HEK293 (cell line): ENCODE results near the gene PSMB4.

Source experiments
- CTCF ChIA-PET: fragments of 350-600 bp; formaldehyde crosslinking; extraction: SDS; loops from one replicate; lab custom pipeline; 2021; ENCODE audit warnings: antibody characterized with exemption; lab: Yijun Ruan, JAX
- POLR2A ChIA-PET: fragments of 300-600 bp; formaldehyde crosslinking; extraction: SDS; loops from one replicate; lab custom pipeline; 2020; ENCODE audit warnings: antibody characterized with exemption, inconsistent platforms; lab: Yijun Ruan, JAX
- H3K27ac ChIP-seq: fragments of 200-500 bp; sonication (Bioruptor generic); 2 replicates; pipeline ENCODE4 v1.5.1; 2014; ENCODE audit warnings: low read depth, low read length, control low read depth, inconsistent platforms; ENCODE audit errors: extremely low read depth
- H3K36me3 ChIP-seq, 2 experiments: fragments of 200-500 bp in 1 of 2; sonication (Bioruptor generic) in 1 of 2; 1 replicate in 1 of 2; 2 replicates in 1 of 2; pipeline ENCODE4 v1.5.1; 2014 to 2017; ENCODE audit warnings: inconsistent platforms in 2 of 2, low read length in 2 of 2; ENCODE audit not compliant: control insufficient read depth in 2 of 2, insufficient read depth in 1 of 2
- H3K4me1 ChIP-seq: fragments of 200-500 bp; sonication (Bioruptor generic); 2 replicates; pipeline ENCODE4 v1.5.1; 2014; ENCODE audit warnings: mild to moderate bottlenecking, low read length, inconsistent platforms; ENCODE audit not compliant: control insufficient read depth, insufficient read depth
- H3K4me3 ChIP-seq: 2 replicates; pipeline ENCODE4 v1.5.1; 2011; ENCODE audit warnings: low read depth, mild to moderate bottlenecking, control low read depth, low read length, moderate library complexity
- H3K9me3 ChIP-seq: fragments of 200-500 bp; sonication (Bioruptor generic); 2 replicates; pipeline ENCODE4 v1.5.1; 2014; ENCODE audit warnings: low read depth, low read length, inconsistent platforms; ENCODE audit not compliant: control insufficient read depth, insufficient read depth
- GLI4 ChIP-seq: fragments of 450-650 bp; formaldehyde crosslinking; IDR thresholded peaks from 2 replicates; pipeline ENCODE4 v1.5.1; 2016; ENCODE audit warnings: missing biosample characterization, missing genetic modification characterization
- KLF16 ChIP-seq: fragments of 450-650 bp; formaldehyde crosslinking; IDR thresholded peaks from 2 replicates; pipeline ENCODE4 v1.5.1; 2017; ENCODE audit warnings: missing biosample characterization, missing genetic modification characterization
- ZNF114 ChIP-seq: fragments of 450-650 bp; formaldehyde crosslinking; IDR thresholded peaks from 2 replicates; pipeline ENCODE4 v1.5.0; 2017; ENCODE audit warnings: missing biosample characterization, missing genetic modification characterization
- ZNF214 ChIP-seq: fragments of 450-650 bp; formaldehyde crosslinking; IDR thresholded peaks from 2 replicates; pipeline ENCODE4 v1.5.1; 2017; ENCODE audit warnings: missing biosample characterization, mild to moderate bottlenecking, missing genetic modification characterization, borderline replicate concordance
- ZNF23 ChIP-seq: fragments of 450-650 bp; formaldehyde crosslinking; IDR thresholded peaks from 2 replicates; pipeline ENCODE4 v1.5.1; 2016; ENCODE audit warnings: missing biosample characterization, missing genetic modification characterization, borderline replicate concordance
- ZNF341 ChIP-seq: fragments of 450-650 bp; formaldehyde crosslinking; IDR thresholded peaks from 2 replicates; pipeline ENCODE4; 2016; ENCODE audit warnings: low read depth, missing biosample characterization, missing genetic modification characterization
- ZNF560 ChIP-seq: fragments of 450-650 bp; formaldehyde crosslinking; IDR thresholded peaks from 2 replicates; pipeline ENCODE4 v1.5.1; 2017; ENCODE audit warnings: missing biosample characterization, missing genetic modification characterization, borderline replicate concordance
- ZNF654 ChIP-seq: fragments of 450-650 bp; formaldehyde crosslinking; IDR thresholded peaks from 2 replicates; pipeline ENCODE4 v1.5.1; 2016; ENCODE audit warnings: low read depth, missing biosample characterization, missing genetic modification characterization
- TF ChIP-seq, protein P1 (sequence below): IDR thresholded peaks from 2 replicates; pipeline ENCODE4 v1.6.1; 2011; ENCODE audit warnings: mild to moderate bottlenecking, low read depth, low read length, borderline replicate concordance
- TF ChIP-seq, protein P2 (sequence below): fragments of 450-650 bp; formaldehyde crosslinking; IDR thresholded peaks from 2 replicates; pipeline ENCODE4 v1.5.1; 2016; ENCODE audit warnings: missing biosample characterization, missing genetic modification characterization
- TF ChIP-seq, protein P3 (sequence below): fragments of 450-650 bp; formaldehyde crosslinking; IDR thresholded peaks from 2 replicates; pipeline ENCODE4 v1.5.0; 2017; ENCODE audit warnings: missing biosample characterization, missing genetic modification characterization, borderline replicate concordance
- TF ChIP-seq, protein P4 (sequence below): fragments of 450-650 bp; formaldehyde crosslinking; IDR thresholded peaks from 2 replicates; pipeline ENCODE4 v1.5.1; 2017; ENCODE audit warnings: missing biosample characterization, missing genetic modification characterization
- TF ChIP-seq, protein P5 (sequence below): fragments of 450-650 bp; formaldehyde crosslinking; IDR thresholded peaks from 2 replicates; pipeline ENCODE4 v1.5.1; 2016; ENCODE audit warnings: missing biosample characterization, missing genetic modification characterization
- TF ChIP-seq, protein P6 (sequence below): fragments of 450-650 bp; formaldehyde crosslinking; optimal IDR thresholded peaks from 2 replicates; pipeline ENCODE3; 2016; ENCODE audit warnings: missing biosample characterization, mild to moderate bottlenecking, missing genetic modification characterization

PSMB4 gene

DNA sequence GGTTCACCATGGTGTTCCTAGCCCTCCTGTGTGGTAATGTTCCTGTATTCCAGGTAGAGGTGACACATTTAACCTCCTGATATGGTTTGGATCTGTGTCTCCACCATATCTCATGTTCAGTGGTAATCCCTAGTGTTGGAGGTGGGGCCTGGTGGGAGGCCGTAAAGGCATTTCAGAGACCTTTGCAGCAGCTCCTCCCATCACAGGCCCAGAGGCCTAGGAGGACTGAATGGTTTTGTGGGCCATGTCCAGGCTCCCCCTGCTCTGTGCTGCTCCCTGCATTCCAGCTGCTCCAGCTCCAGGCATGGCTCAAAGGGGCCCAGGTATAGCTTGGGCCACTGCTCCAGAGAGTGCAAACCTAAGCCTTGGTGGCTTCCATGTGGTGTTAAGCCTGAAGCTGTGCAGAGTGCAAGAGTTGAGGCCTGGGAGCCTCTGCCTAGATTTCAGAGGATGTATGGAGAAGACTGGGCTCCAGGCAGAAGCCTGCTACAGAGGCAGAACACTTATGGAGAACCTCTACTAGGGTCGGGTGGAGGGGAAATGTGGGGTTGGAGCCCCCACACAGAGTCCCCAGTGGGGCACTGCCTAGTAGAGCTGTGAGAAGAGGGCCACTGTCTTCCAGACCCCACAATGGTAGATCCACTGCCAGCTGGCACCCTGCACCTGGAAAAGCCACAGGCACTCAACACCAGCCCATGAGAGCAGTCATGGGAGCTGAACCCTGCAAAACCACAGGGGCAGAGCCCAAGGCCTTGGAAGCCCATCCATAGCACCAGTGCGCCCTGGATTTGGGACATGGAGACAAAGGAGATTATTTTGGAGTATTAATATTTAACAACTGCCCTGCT lies 36.8 kb upstream of the PSMB4 start (continued):
- TF ChIP-seq, protein P1, sequence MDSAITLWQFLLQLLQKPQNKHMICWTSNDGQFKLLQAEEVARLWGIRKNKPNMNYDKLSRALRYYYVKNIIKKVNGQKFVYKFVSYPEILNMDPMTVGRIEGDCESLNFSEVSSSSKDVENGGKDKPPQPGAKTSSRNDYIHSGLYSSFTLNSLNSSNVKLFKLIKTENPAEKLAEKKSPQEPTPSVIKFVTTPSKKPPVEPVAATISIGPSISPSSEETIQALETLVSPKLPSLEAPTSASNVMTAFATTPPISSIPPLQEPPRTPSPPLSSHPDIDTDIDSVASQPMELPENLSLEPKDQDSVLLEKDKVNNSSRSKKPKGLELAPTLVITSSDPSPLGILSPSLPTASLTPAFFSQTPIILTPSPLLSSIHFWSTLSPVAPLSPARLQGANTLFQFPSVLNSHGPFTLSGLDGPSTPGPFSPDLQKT = no peak
- TF ChIP-seq, protein P2, sequence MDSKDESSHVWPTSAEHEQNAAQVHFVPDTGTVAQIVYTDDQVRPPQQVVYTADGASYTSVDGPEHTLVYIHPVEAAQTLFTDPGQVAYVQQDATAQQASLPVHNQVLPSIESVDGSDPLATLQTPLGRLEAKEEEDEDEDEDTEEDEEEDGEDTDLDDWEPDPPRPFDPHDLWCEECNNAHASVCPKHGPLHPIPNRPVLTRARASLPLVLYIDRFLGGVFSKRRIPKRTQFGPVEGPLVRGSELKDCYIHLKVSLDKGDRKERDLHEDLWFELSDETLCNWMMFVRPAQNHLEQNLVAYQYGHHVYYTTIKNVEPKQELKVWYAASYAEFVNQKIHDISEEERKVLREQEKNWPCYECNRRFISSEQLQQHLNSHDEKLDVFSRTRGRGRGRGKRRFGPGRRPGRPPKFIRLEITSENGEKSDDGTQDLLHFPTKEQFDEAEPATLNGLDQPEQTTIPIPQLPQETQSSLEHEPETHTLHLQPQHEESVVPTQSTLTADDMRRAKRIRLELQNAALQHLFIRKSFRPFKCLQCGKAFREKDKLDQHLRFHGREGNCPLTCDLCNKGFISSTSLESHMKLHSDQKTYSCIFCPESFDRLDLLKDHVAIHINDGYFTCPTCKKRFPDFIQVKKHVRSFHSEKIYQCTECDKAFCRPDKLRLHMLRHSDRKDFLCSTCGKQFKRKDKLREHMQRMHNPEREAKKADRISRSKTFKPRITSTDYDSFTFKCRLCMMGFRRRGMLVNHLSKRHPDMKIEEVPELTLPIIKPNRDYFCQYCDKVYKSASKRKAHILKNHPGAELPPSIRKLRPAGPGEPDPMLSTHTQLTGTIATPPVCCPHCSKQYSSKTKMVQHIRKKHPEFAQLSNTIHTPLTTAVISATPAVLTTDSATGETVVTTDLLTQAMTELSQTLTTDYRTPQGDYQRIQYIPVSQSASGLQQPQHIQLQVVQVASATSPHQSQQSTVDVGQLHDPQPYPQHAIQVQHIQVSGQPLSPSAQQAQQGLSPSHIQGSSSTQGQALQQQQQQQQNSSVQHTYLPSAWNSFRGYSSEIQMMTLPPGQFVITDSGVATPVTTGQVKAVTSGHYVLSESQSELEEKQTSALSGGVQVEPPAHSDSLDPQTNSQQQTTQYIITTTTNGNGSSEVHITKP = no peak
- TF ChIP-seq ZNF560 (no peak), ZNF23 (no peak)
- TF ChIP-seq, protein P3, sequence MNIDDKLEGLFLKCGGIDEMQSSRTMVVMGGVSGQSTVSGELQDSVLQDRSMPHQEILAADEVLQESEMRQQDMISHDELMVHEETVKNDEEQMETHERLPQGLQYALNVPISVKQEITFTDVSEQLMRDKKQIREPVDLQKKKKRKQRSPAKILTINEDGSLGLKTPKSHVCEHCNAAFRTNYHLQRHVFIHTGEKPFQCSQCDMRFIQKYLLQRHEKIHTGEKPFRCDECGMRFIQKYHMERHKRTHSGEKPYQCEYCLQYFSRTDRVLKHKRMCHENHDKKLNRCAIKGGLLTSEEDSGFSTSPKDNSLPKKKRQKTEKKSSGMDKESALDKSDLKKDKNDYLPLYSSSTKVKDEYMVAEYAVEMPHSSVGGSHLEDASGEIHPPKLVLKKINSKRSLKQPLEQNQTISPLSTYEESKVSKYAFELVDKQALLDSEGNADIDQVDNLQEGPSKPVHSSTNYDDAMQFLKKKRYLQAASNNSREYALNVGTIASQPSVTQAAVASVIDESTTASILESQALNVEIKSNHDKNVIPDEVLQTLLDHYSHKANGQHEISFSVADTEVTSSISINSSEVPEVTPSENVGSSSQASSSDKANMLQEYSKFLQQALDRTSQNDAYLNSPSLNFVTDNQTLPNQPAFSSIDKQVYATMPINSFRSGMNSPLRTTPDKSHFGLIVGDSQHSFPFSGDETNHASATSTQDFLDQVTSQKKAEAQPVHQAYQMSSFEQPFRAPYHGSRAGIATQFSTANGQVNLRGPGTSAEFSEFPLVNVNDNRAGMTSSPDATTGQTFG (tag by site-specific recombination) = no peak
- TF ChIP-seq, protein P4, sequence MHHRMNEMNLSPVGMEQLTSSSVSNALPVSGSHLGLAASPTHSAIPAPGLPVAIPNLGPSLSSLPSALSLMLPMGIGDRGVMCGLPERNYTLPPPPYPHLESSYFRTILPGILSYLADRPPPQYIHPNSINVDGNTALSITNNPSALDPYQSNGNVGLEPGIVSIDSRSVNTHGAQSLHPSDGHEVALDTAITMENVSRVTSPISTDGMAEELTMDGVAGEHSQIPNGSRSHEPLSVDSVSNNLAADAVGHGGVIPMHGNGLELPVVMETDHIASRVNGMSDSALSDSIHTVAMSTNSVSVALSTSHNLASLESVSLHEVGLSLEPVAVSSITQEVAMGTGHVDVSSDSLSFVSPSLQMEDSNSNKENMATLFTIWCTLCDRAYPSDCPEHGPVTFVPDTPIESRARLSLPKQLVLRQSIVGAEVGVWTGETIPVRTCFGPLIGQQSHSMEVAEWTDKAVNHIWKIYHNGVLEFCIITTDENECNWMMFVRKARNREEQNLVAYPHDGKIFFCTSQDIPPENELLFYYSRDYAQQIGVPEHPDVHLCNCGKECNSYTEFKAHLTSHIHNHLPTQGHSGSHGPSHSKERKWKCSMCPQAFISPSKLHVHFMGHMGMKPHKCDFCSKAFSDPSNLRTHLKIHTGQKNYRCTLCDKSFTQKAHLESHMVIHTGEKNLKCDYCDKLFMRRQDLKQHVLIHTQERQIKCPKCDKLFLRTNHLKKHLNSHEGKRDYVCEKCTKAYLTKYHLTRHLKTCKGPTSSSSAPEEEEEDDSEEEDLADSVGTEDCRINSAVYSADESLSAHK = no peak
- TF ChIP-seq, all 188 proteins: peak for 4

DNA sequence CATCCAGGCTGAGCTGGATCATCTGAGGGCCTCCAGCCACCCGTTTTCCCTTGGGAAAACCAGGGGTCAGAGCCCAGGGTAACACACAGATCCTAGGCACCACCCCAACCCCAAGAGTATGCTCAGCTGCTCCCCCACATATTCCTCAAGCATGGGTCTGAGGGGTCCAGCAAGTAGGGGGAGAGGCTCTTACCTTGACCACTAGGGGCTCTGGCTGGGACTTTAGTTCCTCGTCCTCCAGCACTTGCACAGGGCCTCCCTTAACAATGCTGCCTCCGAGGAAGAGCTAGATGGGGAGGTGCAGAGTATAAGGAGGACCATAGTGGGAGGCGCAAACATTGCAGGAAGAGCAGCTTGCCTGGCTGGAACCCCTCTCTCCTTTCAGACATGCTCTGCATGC lies 34.4 kb upstream of the PSMB4 start:
- TF ChIP-seq GLI4 (tag by site-specific recombination) = no peak
- TF ChIP-seq ZNF654 (tag by site-specific recombination) = no peak
- no peak for TF ChIP-seq ZNF214
- TF ChIP-seq ZNF341 (tag by site-specific recombination) = peak; percentile 80
- TF ChIP-seq, protein P5, sequence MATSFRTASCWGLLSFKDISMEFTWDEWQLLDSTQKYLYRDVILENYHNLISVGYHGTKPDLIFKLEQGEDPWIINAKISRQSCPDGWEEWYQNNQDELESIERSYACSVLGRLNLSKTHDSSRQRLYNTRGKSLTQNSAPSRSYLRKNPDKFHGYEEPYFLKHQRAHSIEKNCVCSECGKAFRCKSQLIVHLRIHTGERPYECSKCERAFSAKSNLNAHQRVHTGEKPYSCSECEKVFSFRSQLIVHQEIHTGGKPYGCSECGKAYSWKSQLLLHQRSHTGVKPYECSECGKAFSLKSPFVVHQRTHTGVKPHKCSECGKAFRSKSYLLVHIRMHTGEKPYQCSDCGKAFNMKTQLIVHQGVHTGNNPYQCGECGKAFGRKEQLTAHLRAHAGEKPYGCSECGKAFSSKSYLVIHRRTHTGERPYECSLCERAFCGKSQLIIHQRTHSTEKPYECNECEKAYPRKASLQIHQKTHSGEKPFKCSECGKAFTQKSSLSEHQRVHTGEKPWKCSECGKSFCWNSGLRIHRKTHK = no peak
- TF ChIP-seq, protein P6, sequence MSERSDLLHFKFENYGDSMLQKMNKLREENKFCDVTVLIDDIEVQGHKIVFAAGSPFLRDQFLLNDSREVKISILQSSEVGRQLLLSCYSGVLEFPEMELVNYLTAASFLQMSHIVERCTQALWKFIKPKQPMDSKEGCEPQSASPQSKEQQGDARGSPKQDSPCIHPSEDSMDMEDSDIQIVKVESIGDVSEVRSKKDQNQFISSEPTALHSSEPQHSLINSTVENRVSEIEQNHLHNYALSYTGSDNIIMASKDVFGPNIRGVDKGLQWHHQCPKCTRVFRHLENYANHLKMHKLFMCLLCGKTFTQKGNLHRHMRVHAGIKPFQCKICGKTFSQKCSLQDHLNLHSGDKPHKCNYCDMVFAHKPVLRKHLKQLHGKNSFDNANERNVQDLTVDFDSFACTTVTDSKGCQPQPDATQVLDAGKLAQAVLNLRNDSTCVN = no peak
- no peak for TF ChIP-seq ZNF114 (tag by site-specific recombination)
- TF ChIP-seq KLF16 (tag by site-specific recombination) = no peak
- H3K9me3 ChIP-seq = no peaks in the 10 kb centered on the region
- H3K4me3 ChIP-seq = no peak overlapping the region
- H3K27ac ChIP-seq = no peak overlapping the region
- peaks cover 0 to 61% of the 10 kb centered on the region in 2 experiments; a peak in 2 of 3 replicates for H3K36me3 ChIP-seq
- ChIA-PET CTCF (interaction anchor here (1.4 kb wide), 2 partner anchors 12 to 24 kb away, joined by 3 to 4 read pairs; no protein-coding TSS in a partner anchor), POLR2A (interaction anchor here (0.6 kb wide), 1 partner anchor 25 kb away, joined by 4 read pairs; no protein-coding TSS in a partner anchor)
- no peaks in the 10 kb centered on the region for H3K4me1 ChIP-seq
